Measurements from ENCODE around the gene TMX2.
A peak's percentile ranks its signal among the peaks of the same experiment; 100 is the strongest.
"Not testable (repeated sequence)": the region's sequence is repeated elsewhere in the genome, so short reads cannot be mapped to it uniquely, and the experiment has no call there.

The TMX2 gene, protein sequence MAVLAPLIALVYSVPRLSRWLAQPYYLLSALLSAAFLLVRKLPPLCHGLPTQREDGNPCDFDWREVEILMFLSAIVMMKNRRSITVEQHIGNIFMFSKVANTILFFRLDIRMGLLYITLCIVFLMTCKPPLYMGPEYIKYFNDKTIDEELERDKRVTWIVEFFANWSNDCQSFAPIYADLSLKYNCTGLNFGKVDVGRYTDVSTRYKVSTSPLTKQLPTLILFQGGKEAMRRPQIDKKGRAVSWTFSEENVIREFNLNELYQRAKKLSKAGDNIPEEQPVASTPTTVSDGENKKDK

DNA sequence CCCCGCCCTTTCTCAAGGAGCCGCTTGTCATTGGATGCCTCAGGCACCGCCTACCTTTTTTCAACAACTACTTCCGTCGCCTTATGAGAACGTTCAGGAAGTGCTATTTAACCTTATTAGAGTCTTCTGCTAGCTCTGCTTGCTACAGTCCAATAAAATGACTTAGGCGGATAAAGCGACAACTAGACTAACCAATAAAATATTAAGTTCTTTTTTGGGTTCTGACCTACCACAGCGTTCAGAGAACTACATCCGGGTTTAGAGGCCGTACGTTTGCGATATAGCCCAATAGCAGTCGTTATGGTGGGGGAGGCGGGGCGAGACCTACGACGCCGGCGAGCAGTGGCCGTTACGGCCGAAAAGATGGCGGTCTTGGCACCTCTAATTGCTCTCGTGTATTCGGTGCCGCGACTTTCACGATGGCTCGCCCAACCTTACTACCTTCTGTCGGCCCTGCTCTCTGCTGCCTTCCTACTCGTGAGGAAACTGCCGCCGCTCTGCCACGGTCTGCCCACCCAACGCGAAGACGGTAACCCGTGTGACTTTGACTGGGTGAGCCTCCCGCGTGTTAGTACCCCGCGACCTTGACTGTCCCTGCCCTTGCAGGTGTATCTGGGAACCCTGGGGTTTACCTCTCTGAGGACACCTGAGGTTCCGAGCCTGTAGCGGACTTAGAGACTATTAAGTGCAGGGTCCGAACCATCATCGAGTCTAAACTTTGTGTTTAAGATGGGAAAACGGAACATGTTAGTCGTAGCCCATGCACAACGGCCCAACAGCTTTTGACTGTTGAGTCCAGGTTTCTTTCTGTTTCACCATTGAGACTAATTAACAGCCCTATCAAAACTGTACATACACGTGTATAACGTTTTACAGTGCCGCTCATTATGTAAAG lies at the start of gene TMX2:
Gene TMX2 (plus strand): TSS at position 338 of the 895 bp plus-strand sequence. CDS start 26 bp downstream, at position 364.
- peak; percentile 82 for DNase-seq (ENCODE audit: low read depth)

DNA sequence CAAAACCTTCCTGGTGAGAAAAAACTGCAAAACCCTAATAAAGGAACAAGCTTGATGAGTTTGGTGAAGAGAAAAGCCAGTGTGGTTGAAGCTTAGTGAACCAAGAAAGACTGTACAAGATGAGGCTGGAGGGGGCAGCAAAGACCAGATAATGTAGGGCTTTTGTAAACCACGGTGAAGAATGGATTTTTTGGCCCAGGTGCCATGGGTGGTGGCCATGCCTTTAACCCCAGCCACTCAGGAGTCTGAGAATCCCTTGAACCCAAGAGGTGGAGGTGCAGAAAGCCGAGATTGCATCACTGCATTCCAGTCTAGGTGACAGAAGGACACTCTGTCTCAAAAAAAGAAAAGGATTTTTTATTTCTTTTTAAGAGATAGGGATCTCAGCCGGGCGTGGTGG lies 49.5 kb upstream of the TMX2 start:
- DNase-seq (ENCODE audit: low read depth) = no peak

DNA sequence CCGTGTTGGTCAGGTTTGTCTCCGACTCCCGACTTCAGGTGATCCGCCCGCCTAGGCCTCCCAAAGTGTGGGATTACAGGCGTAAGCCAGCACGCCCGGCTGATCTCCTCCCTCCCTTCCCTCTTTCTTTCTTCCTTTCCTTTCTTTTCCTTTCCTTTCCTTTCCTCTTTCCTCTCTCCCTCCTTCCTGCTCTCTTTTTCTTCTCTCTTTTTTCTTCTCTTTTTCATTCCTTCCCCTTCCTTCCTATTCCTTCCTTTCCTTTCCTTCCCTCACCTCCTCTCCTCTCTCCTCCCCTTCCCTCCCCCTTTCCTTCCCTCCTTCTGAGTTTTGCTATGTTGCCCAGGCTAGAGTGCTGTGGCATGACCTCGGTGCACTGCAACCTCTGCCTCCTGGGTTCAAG lies 48.4 kb upstream of the TMX2 start:
- no peak for DNase-seq (ENCODE audit: low read depth)

DNA sequence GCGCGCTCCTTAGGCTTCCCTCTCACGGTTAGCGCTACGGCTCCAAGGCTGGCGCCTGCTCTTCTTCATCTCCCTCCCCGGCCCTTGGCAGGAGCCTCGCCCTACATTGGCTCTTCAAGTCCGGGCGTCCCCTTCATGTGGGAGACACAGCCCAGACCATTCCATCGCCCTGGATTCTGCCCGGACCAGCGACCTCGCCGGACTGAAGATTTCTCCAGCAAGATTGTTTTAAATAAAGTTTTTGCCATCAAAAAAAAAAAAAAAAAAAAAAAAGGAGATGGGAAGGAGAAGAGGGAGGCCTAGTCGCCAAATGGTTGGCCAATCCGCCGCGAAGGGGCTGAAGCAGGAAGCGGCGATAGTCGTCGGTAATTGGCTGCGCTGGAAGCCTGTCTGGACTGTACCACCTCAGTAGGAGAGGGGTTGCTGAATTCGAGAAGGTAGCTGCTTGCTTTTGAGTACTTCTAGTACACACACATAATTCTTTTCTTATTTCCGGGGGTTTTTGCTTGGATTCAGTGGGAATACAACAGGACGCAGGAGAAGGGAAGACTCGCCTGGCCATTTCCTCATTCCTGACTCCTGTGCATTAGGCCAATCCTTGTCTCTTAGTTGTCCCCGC lies 45.2 kb upstream of the TMX2 start:
- peak; percentile 87 for DNase-seq (ENCODE audit: low read depth)

DNA sequence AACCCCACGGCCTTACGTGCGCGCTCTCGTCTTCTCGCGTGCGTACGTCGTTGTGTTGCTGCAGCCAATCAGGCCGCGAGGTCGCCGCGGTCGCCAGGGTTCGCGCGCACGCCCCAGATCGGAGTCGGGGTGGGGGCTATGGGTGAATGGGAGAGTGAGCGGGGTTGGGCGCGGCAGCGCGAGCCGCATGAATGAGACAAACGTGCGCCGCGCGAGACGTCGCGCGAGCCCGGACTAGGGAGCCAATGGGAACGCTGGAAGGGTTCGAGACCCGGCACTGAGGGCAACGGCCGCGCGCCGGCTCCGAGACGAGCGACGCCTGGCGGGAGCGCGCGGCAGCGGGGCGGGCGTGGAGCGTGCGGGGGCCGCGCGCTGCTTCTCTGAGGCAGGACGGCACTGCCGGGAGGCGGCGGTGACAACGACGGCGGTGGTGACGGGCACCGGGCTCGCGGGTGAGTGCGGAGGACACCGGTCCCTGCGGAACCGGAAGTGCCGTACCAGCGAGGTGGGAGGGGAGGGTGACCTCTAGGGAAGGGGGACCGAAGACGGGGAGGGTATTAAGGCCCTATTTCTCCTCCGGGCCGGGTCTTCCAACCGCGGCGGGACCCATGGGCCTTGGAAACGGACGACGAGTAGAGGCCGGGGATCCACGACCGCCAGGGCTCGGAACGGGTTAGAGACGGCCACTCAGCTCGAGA lies 44.5 kb upstream of the TMX2 start, which contains the start of gene ZDHHC5:
Gene ZDHHC5 (plus strand): TSS at position 379 of the 698 bp plus-strand sequence. CDS start 4,977 bp downstream, outside the sequence.
- DNase-seq (ENCODE audit: low read depth) = peak; percentile 99

DNA sequence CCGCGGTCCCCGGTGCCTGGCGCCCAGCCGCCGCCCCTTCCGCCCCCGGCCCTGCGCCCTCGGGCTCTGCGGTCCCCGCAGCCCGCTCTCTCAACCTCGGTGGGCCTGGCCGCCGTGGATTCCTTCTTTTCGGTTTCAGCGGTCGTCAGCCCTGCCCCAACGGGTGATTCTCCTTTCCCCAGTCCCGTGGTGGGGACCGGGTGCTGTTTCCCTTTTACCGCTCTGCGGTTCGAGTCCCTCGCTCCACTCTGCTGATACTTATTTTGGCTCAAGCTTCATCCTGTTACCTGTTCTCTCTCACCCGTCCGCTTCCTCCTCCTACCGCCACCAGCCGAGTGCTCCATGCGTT lies 44.0 kb upstream of the TMX2 start:
- no peak for DNase-seq (ENCODE audit: low read depth)

DNA sequence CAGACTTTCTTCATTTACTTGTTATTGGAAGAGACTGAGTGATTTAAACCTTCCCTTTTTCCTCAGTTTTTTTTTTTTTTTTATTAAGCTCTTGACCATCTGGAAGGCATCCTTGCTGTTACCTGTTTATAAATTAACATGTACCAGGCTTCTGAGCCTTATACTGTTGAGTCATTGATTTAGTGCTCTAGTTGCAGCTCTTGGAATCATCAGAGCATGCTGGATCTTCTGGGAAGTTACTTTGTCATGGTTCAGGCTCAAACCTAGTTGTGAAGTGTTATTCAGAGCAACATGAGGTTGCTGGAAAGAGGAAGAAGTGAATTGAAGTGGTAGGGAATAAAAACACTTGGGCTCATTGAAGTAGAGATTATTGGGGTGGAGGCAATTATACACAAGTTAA lies 38.1 kb upstream of the TMX2 start:
- DNase-seq (ENCODE audit: low read depth) = no peak

DNA sequence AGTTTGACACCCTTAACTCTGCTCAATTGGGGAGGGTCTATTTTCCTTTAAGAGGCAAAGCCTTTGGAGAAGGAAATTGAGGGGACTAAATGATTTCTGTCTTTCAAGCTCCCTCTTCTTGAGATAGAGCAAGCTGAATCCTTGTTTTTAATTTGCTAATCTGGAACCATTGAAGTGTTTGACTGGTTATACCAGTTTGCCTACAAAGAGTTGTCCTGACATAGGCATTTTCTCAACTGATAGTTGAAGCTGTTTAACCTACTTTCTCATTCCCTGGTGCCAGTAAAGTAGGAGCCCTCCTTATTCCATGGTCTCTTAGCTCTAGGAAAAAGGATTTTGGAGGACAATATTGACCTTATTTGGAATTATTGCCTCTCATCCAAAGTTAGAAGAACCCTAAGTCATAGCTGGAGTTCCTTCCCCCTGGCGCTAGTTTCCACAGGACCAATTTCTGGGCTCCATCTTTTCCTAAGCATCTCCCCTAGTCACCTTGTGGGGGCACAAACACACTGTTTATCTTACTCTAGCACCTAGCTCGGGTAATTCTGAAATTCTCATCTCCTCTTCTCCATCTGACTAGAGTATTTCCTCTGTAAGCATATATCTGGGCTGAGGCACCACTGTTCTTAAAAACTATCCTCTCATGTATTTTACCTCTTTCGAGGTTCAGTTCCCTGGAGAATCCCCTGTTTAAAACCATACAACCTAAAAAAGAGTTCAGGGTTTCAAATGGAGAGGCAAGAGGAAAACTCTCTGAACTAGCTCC lies 37.0 kb upstream of the TMX2 start:
- no peak for DNase-seq (ENCODE audit: low read depth)

DNA sequence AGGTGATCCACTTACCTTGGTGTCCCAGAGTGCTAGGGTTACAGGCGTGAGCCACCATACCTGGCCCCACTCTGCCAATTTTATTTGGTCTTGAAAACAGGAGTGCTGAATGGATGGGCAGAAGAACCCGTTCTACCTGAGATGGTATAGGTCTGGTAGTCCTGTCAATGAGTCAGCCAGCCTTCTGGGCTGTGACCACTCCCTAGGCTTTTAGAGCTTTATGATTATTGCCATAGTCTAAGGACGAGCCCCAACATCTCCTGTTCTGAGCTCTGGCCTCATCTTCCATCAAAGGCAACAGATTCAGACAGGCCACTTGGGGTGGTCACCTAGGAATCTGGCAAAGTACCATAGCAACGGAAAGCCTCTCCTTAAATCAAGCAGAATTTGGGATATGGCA lies 33.0 kb upstream of the TMX2 start:
- DNase-seq (ENCODE audit: low read depth) = no peak

DNA sequence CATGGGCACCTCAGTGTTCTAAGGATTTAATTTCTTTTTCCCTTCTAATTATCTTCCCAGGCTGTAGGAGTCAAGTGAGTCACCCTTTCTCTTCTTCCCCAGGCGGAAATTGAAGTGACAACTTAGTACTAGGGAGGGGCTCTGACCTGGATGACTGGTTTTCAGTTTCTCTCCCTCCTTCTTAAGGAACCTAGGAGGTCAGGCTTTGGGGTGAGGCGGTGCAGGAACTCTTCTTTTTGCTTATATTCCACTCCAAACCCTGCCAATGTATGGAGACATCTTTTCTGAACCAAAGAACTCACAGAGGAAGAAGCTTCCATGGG lies 31.9 kb upstream of the TMX2 start:
- DNase-seq (ENCODE audit: low read depth) = no peak

DNA sequence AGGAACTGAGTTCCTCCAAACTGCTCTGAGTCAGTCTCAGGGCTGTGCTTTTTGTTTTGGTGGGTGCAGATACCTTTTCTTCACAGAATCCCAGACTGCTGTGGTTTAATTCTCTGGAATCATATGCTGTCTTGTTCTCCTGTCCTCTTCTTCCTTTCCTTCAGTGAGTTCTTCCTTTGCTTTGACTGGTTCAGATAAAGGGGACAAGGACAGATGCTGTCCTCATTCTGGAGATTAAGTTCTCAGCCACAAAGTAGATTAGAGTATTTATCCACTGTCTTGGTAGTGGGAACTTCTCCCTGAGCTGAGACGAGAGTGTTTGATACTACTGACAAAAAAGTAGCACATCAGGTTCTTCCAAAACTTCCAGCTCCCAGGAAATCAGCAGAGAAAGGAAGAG lies 31.2 kb upstream of the TMX2 start:
- no peak for DNase-seq (ENCODE audit: low read depth)

DNA sequence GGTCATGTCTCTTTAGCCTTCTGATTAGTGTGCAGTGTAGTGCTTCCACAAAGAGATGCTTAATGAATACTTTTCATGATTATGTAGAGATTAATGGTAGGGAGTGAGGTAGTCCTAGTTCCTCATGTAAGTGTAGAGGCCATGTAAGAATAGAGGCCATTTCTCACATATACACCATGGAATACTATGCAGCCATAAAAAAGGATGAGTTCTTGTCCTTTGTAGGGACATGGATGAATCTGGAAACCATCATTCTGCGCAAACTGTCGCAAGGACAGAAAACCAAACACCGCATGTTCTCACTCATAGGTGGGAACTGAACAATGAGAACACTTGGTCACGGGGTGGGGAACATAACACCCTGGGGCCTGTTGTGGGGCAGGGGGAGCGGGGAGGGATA lies 21.9 kb upstream of the TMX2 start:
- not testable (repeated sequence) for DNase-seq (ENCODE audit: low read depth)

DNA sequence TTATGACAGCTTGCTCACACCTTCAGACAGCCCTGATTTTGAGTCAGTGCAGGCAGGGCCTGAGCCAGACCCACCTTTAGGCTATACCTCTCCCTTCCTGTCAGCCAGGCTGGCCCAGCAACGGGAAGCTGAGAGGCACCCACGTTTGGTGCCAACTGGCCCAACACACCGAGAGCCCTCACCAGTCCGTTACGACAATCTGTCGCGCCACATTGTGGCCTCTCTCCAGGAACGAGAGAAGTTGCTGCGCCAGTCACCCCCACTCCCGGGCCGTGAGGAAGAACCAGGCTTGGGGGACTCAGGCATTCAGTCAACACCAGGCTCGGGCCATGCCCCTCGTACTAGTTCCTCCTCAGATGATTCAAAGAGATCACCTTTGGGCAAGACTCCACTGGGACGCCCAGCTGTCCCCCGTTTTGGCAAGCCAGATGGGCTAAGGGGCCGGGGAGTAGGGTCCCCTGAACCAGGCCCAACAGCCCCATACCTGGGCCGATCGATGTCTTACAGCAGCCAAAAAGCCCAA lies 13.5 kb upstream of the TMX2 start:
- DNase-seq (ENCODE audit: low read depth) = no peak

DNA sequence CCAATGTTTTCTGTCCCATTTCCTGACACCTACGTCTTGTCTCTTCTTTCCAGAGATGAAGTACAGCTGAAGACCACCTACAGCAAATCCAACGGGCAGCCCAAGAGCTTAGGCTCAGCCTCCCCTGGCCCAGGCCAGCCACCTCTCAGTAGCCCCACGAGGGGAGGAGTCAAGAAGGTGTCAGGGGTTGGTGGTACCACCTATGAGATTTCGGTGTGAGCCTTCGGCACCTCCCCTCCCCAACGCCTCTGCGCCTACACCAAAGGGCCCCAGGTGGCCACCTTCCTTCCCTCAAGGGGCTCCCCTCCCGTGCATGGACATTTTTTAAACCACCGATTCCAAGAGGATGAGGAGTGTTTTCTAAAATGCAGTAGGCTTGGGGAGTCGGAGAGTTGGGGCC lies 12.6 kb upstream of the TMX2 start:
- DNase-seq (ENCODE audit: low read depth) = no peak

DNA sequence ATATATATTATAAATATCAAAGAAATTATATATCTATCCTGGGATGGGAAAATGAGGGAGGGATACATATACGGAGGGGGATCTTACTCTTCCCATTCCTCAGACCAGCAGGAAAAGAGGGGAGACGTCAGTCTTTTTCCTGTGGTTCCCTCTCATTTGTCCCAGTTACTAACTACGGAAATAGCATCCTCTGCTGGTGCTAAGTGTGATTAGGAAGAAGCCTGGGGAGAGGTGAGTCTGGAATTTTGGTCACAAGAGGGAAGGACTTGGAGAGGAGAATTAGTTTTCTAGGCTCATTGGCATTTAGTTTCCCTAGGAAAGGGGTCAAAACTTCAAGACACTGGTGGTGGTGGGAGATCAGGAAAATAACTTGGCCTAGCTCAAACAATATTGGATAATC lies 12.0 kb upstream of the TMX2 start:
- DNase-seq (ENCODE audit: low read depth) = no peak

DNA sequence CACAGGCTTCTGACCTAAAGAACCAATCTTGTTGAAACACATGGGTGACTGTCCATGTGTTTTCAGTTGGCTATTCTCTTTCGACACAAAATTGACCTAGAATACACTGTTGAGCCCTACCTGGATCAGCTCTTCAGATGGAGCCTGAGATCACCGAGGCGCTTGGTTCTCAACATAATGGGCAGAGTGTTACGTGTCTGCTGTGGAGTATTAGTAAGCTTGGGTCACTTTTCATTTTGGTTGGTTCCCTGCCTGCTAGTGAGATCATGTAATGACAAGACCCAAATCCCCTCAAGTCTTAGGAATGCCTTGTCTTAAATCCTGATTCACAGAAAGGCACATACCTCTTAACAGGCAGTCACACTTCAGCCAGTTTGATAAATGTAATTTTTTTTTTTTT lies 9.1 kb upstream of the TMX2 start:
- DNase-seq (ENCODE audit: low read depth) = no peak

DNA sequence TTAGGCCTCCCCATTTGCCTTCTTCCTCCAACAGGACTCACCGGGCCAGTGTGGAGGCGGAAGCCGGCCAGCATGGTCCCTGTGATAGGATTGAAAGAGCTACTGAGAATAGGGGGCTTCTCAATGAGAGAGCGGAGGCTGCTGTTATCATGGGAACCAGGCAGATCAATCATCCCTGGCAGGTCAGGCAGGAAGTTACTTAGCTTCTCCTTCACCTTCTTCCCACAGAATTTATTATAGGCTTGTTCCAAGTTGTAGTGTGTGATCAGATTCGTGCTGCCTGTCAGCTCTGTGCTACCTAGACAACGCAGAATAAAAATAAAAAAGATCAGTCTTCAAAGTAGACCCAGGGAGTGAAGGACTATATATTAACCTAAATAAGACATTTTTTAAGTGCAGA lies 7.5 kb upstream of the TMX2 start:
- no peak for DNase-seq (ENCODE audit: low read depth)

DNA sequence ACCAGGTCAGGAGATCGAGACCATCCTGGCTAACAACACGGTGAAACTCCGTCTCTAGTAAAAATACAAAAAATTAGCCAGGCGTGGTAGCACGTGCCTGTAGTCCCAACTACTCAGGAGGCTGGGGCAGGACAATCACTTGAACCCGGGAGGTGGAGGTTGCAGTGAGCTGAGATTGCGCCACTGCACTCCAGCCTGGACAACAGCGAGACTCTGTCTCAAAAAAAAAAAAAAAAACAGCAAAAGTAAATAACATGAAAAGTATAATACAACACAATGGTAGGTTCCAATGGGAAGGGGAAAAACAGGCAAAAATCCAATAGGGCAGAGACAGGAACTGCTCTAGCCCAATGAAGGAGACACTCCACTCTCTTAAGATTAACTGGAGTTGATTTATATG lies 7.0 kb upstream of the TMX2 start:
- not testable (repeated sequence) for DNase-seq (ENCODE audit: low read depth)

DNA sequence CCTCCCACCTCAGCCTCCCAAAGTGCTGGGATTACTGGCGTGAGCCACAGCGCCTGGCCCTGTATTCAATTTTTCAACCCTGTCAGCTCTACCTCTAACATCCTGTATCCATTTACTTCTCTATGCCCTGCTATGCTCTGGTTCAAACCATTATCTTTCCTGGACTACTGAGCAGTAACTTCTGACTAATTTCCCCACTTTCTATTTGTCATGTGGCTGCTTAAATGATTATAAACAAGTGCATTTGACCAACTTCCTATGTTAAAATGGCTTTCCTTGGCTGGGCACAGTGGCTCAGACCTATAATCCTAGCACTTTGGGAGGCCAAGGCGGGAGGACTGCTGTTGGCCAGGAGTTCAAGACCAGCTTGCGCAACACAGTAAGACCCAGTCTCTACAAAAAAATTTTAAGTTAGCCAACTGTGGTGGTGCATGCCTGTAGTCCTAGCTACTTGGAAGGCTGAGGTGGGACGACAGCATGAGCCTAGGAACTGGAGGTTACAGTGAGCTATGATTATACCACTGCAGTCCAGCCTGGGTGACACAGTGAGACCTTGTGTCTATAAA lies 2.5 kb upstream of the TMX2 start:
- DNase-seq (ENCODE audit: low read depth) = no peak

DNA sequence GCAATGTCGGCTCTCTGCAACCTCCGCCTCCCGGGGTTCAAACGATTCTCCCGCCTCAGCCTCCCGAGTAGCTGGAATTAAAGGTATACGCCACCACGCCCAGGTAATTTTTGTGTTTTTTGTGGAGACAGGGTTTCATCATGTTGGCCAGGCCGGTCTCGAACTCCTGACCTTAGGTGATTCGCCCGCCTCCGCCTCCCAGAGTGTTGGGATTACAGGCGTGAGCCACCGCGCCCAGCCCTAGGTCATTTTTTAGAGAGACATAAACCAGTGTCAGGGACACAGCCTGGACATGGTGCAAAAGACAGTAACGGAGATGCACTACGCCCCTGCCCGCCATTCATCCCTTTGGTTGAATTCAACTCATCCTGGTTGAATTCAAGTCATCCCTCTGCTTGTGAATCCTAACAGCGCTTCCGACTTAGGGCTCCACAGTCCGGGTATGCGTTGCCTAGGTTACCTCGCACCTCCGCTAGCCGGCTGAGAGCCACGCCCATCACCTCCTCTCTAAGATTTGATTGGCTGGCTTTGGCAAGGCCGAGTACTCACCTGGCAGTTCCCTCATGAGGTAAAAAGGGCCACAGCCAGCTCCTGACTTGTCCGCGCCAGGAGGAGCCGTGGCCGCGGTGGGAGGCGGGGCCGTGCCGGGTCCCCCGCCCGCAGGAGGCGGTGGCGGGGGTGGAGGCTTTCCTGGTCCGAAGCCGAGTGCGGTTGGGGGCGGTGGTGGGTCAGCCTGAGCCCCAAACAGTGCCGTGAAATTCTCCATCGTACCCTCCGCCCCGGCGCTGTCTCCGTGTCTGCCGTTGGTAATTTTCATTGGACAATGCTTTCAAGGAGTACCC lies 758 bp upstream of the TMX2 start, which contains the start of gene MED19:
Gene MED19 (minus strand): TSS at position 802 of the 842 bp plus-strand sequence. CDS start 36 bp downstream, at position 766.
- DNase-seq (ENCODE audit: low read depth) = peak; percentile 49

Data from stimulated activated CD8-positive, alpha-beta memory T cell treated with anti-CD3 and anti-CD28 coated beads, Interleukin-12 subunit alpha, Interleukin-12 subunit beta, amount 100 ng/mL, for 1 hour (primary cell).